SK-N-SH (cell line): Measurements from ENCODE around the gene ZNF700. TPM values are rescaled to one million over a fixed set of nuclear protein-coding genes. Genes with fewer than 3 reads are reported as not detected.

Source experiments
- CTCF ChIA-PET: fragments of 300-600, 350-600 bp; formaldehyde crosslinking; extraction: SDS; loops from one replicate; lab custom pipeline; 2021; lab: Yijun Ruan, JAX
- POLR2A ChIA-PET: fragments of 350-600 bp; sonication (Branson Sonifier 250); formaldehyde crosslinking; extraction: SDS; loops from one replicate; lab custom pipeline; 2020; ENCODE audit warnings: antibody characterized with exemption, inconsistent platforms; lab: Yijun Ruan, JAX
- DNase-seq: peaks from one replicate; pipeline ENCODE4 v3.0.0; 2012
- H2AFZ ChIP-seq: fragments of 200-600 bp; sonication (generic); 2 replicates; pipeline ENCODE4 v1.8.1; 2016; ENCODE audit warnings: antibody characterized with exemption, mild to moderate bottlenecking, low read depth
- H3F3A ChIP-seq: fragments of 200-600 bp; sonication (generic); replicated peaks from 2 replicates; pipeline ENCODE3; 2016; ENCODE audit warnings: antibody characterized with exemption, mild to moderate bottlenecking; ENCODE audit not compliant: insufficient read depth
- H3K27ac ChIP-seq, 2 experiments: fragments of 200-500 bp in 1 of 2; fragments of 200-600 bp in 1 of 2; sonication (Bioruptor generic) in 1 of 2; sonication (generic), shearing (Covaris generic) in 1 of 2; 2 replicates each; pipeline versions ENCODE4 v1.5.1 to v1.6.1; 2014 to 2016; ENCODE audit warnings: low read depth in 2 of 2, inconsistent platforms in 1 of 2, low read length in 1 of 2, mild to moderate bottlenecking in 1 of 2, mixed read lengths in 1 of 2
- H3K27me3 ChIP-seq: fragments of 200-600 bp; sonication (generic), shearing (Covaris generic); 2 replicates; pipeline ENCODE4 v1.6.1; 2016; ENCODE audit warnings: mixed run types; ENCODE audit not compliant: insufficient read depth
- H3K36me3 ChIP-seq, 2 experiments: fragments of 200-500 bp in 1 of 2; fragments of 200-600 bp in 1 of 2; sonication (Bioruptor generic) in 1 of 2; sonication (generic) in 1 of 2; replicated peaks in 1 of 2; 2 replicates each; pipeline versions ENCODE3 to v1.5.1; 2014 to 2016; ENCODE audit warnings: low read length in 1 of 2, mild to moderate bottlenecking in 1 of 2; ENCODE audit not compliant: insufficient read depth in 2 of 2, control insufficient read depth in 1 of 2
- H3K4me1 ChIP-seq, 2 experiments: fragments of 200-500 bp in 1 of 2; fragments of 200-600 bp in 1 of 2; sonication (Bioruptor generic) in 1 of 2; sonication (generic), shearing (Covaris generic) in 1 of 2; 2 replicates each; pipeline versions ENCODE4 v1.5.1 to v1.6.1; 2014 to 2016; ENCODE audit warnings: low read depth in 1 of 2, low read length in 1 of 2, mixed run types in 1 of 2; ENCODE audit not compliant: insufficient read depth in 2 of 2, control insufficient read depth in 1 of 2
- H3K4me2 ChIP-seq: fragments of 200-600 bp; sonication (generic), shearing (Covaris generic); 2 replicates; pipeline ENCODE4 v1.6.1; 2017; ENCODE audit warnings: mixed run types
- H3K4me3 ChIP-seq, 2 experiments: fragments of 200-500 bp in 1 of 2; fragments of 200-600 bp in 1 of 2; sonication (Bioruptor generic) in 1 of 2; sonication (generic), shearing (Covaris generic) in 1 of 2; 2 replicates each; pipeline versions ENCODE4 v1.5.1 to v1.8.1; 2014 to 2016; ENCODE audit warnings: low read depth in 2 of 2, inconsistent platforms in 1 of 2, low read length in 1 of 2, mild to moderate bottlenecking in 1 of 2, mixed read lengths in 1 of 2, moderate library complexity in 1 of 2
- H3K79me2 ChIP-seq: fragments of 200-600 bp; sonication (generic); 2 replicates; pipeline ENCODE4 v1.8.1; 2017; ENCODE audit warnings: mild to moderate bottlenecking; ENCODE audit not compliant: insufficient read depth
- H3K9ac ChIP-seq: fragments of 200-600 bp; sonication (generic); 2 replicates; pipeline ENCODE4 v1.6.1; 2017; ENCODE audit warnings: mixed run types
- H3K9me2 ChIP-seq: fragments of 200-600 bp; sonication (generic); 2 replicates; pipeline ENCODE4 v1.6.1; 2017; ENCODE audit warnings: mixed run types
- H3K9me3 ChIP-seq: fragments of 200-600 bp; sonication (generic); 2 replicates; pipeline ENCODE4 v1.6.1; 2017; ENCODE audit warnings: mixed run types, mild to moderate bottlenecking, moderate library complexity
- H4K20me1 ChIP-seq: fragments of 200-600 bp; sonication (generic); 2 replicates; pipeline ENCODE4 v1.6.1; 2017; ENCODE audit warnings: mild to moderate bottlenecking, mixed run types; ENCODE audit not compliant: insufficient read depth
- CHD2 ChIP-seq: fragments of 150-350 bp; IDR thresholded peaks from 2 replicates; pipeline ENCODE4 v1.6.1; 2018; ENCODE audit warnings: low read length; ENCODE audit not compliant: partially characterized antibody
- EP300 ChIP-seq, 2 experiments: IDR thresholded peaks; 2 replicates each; pipeline versions ENCODE4 v1.4.0 to v1.6.1; 2012; ENCODE audit warnings: borderline replicate concordance in 1 of 2, low read depth in 1 of 2, low read length in 1 of 2
- FOXJ3 ChIP-seq: sonication (generic); formaldehyde crosslinking; IDR thresholded peaks from 2 replicates; pipeline ENCODE4 v1.5.1; 2020; ENCODE audit warnings: mild to moderate bottlenecking, missing genetic modification reagents
- FOXM1 ChIP-seq: IDR thresholded peaks from 2 replicates; pipeline ENCODE4 v1.4.0; 2012; ENCODE audit warnings: low read depth, mild to moderate bottlenecking
- GABPA ChIP-seq: IDR thresholded peaks from 2 replicates; pipeline ENCODE4 v1.4.0; 2012; ENCODE audit warnings: low read depth, mild to moderate bottlenecking
- MXI1 ChIP-seq: IDR thresholded peaks from 2 replicates; pipeline ENCODE4 v1.6.1; 2012; ENCODE audit warnings: mild to moderate bottlenecking, low read depth, low read length, improper control_type of control experiment
- NFIC ChIP-seq: IDR thresholded peaks from 2 replicates; pipeline ENCODE4 v1.4.0; 2012; ENCODE audit warnings: borderline replicate concordance
- PBX3 ChIP-seq: IDR thresholded peaks from 2 replicates; pipeline ENCODE4; 2012
- POLR2AphosphoS5 ChIP-seq: IDR thresholded peaks from 2 replicates; pipeline ENCODE4 v1.6.1; 2012; ENCODE audit warnings: low read depth, low read length
- SIN3A ChIP-seq: IDR thresholded peaks from 2 replicates; pipeline ENCODE4 v1.6.1; 2012; ENCODE audit warnings: low read depth, mild to moderate bottlenecking, low read length, moderate library complexity, borderline replicate concordance
- TAF1 ChIP-seq: IDR thresholded peaks from 2 replicates; pipeline ENCODE4 v1.6.1; 2012; ENCODE audit warnings: low read depth, mild to moderate bottlenecking, low read length, moderate library complexity, borderline replicate concordance
- TEAD4 ChIP-seq: IDR thresholded peaks from 2 replicates; pipeline ENCODE4 v1.4.0; 2012; ENCODE audit warnings: mild to moderate bottlenecking, borderline replicate concordance; ENCODE audit not compliant: insufficient read depth
- YY1 ChIP-seq: IDR thresholded peaks from 2 replicates; pipeline ENCODE4 v1.4.0; 2012; ENCODE audit warnings: low read depth, mild to moderate bottlenecking
- WGBS: methylation state at CpG from one replicate; pipeline ENCODE4 v1.1.6; 2017; ENCODE audit warnings: low lambda C conversion rate; 5-methylcytosine and 5-hydroxymethylcytosine counted together
- polyA plus RNA-seq, 3 experiments: library from polyadenylated mRNA; depleted of rRNA; stranded (reverse); fragments of >200 nt; gene quantifications; 2 replicates each; pipeline ENCODE4 v1.2.3, GENCODE V29; 2012
- TF ChIP-seq, protein P1 (sequence below): fragments of 200-600 bp; sonication (generic); IDR thresholded peaks from 2 replicates; pipeline ENCODE4 v1.6.1; 2017; ENCODE audit warnings: antibody characterized with exemption, mild to moderate bottlenecking, moderate library complexity
- TF ChIP-seq, protein P2 (sequence below): IDR thresholded peaks from 2 replicates; pipeline ENCODE4 v1.4.0; 2012; ENCODE audit warnings: low read depth

ZNF700 gene
- polyA plus RNA-seq, 1 of the 3 experiments (the other 2 are of a cell fraction), result 3.5 TPM

DNA sequence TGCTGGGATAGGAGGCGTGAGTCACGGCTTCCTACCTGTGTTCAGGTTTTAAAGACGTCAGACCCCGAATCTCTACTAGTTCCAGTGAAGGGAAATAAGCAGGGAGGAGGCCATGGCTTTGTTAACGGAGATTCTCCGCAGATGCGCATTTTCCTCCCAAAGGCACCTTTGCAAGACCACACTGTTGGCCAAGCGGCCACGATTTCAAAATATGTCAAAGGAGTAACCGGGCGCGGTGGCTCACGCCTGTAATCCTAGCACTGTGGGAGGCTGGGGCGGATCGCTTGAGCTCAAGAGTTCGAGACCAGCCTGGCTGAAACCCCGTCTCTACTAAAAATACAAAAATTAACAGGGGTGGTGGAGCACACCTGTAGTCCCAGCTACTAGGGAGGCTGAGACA, 61.8 kb downstream of the ZNF700 start:
- Histone ChIP-seq H3K27me3 (no peaks in the 10 kb centered on the region), H3K9me3 (no peaks in the 10 kb centered on the region), H3K4me3 (no peak overlapping the region), H3K9me2 (no peaks in the 10 kb centered on the region), H3K27ac (no peak overlapping the region), H3K79me2 (peaks cover 23% of the 10 kb centered on the region; the same call in 1 of the 2 replicates), H3F3A (no peaks in the 10 kb centered on the region), H3K4me2 (no peak overlapping the region), H4K20me1 (0 out of 2 replicates have a peak, but pooled peaks cover 2% of the 10 kb centered on the region), H3K36me3 (peaks cover 5 to 7% of the 10 kb centered on the region in 2 experiments), H3K9ac (no peak overlapping the region), H3K4me1 (no peaks in the 10 kb centered on the region; a peak in 1 of 4 replicates), H2AFZ (no peak overlapping the region)
- TF ChIP-seq FOXM1, result no peak
- TF ChIP-seq, protein P1, sequence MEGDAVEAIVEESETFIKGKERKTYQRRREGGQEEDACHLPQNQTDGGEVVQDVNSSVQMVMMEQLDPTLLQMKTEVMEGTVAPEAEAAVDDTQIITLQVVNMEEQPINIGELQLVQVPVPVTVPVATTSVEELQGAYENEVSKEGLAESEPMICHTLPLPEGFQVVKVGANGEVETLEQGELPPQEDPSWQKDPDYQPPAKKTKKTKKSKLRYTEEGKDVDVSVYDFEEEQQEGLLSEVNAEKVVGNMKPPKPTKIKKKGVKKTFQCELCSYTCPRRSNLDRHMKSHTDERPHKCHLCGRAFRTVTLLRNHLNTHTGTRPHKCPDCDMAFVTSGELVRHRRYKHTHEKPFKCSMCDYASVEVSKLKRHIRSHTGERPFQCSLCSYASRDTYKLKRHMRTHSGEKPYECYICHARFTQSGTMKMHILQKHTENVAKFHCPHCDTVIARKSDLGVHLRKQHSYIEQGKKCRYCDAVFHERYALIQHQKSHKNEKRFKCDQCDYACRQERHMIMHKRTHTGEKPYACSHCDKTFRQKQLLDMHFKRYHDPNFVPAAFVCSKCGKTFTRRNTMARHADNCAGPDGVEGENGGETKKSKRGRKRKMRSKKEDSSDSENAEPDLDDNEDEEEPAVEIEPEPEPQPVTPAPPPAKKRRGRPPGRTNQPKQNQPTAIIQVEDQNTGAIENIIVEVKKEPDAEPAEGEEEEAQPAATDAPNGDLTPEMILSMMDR, result no peak
- no peak for TF ChIP-seq TEAD4
- POLR2A ChIA-PET, result interaction anchor here (1.0 to 1.2 kb wide), 2 partner anchors 23 to 25 kb away, joined by 3 read pairs; no protein-coding TSS in a partner anchor
- DNase-seq, result no peak
- 89% methylated on average over 17 of the region's 17 CpGs for WGBS
- CTCF ChIA-PET, result interaction anchor here (0.9 to 8.3 kb wide), 6 partner anchors 25 to 188 kb away, joined by 3 to 123 read pairs (median 47); partner anchors contain the start of genes ZNF491, ZNF700, ZNF763 and ZNF878

- peak; percentile 94 for DNase-seq
- ChIA-PET POLR2A (interaction anchor here (0.8 to 1.8 kb wide), 6 partner anchors 23 to 190 kb away, joined by 3 to 12 read pairs (median 3); partner anchors contain the start of gene ZNF763), CTCF (interaction anchor here (0.6 to 8.3 kb wide), 29 partner anchors 7 to 348 kb away, joined by 3 to 123 read pairs (median 4); partner anchors contain the start of genes ZNF20, ZNF433, ZNF491 and ZNF700)
- no peaks in the 10 kb centered on the region; a peak in 1 of 4 replicates for H3K4me1 ChIP-seq
- H2AFZ ChIP-seq, result peak overlapping the region; percentile 95
- no peaks in the 10 kb centered on the region for H3K27me3 ChIP-seq
- WGBS, result 3% methylated on average over 37 of the region's 54 CpGs
- TF ChIP-seq MXI1 (peak; percentile 19; the same call in 1 of the 2 replicates), YY1 (peak; percentile 53; the same call in 1 of the 2 replicates), CHD2 (peak; percentile 56), SIN3A (peak; percentile 87; the same call in 1 of the 2 replicates), GABPA (peak; percentile 63), POLR2AphosphoS5 (peak; percentile 95), FOXJ3 (CRISPR knock-in tag) (no peak), FOXM1 (no peak), PBX3 (peak; percentile 97), EP300 (IDR thresholded peaks at IDR 0.05; ENCODE audit: borderline replicate concordance in 1 of 2, low read depth in 1 of 2, low read length in 1 of 2) (no peak), TAF1 (peak; percentile 87), NFIC (no peak)
- TF ChIP-seq, protein P2, sequence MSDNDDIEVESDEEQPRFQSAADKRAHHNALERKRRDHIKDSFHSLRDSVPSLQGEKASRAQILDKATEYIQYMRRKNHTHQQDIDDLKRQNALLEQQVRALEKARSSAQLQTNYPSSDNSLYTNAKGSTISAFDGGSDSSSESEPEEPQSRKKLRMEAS, result peak; percentile 56; the same call in 1 of the 2 replicates
- peaks cover 5 to 7% of the 10 kb centered on the region in 2 experiments for H3K36me3 ChIP-seq
- H3K4me2 ChIP-seq, result peak overlapping the region; percentile 93
- peak overlapping the region; percentile 80 for H3K9ac ChIP-seq
- H4K20me1 ChIP-seq, result 0 out of 2 replicates have a peak, but pooled peaks cover 2% of the 10 kb centered on the region
- H3K27ac ChIP-seq, result peak overlapping the region; percentile 67 to 86
- H3K9me3 ChIP-seq, result no peaks in the 10 kb centered on the region
- peaks cover 8% of the 10 kb centered on the region for H3F3A ChIP-seq
- peaks cover 28% of the 10 kb centered on the region; the same call in 1 of the 2 replicates for H3K79me2 ChIP-seq
- no peaks in the 10 kb centered on the region for H3K9me2 ChIP-seq
- peak overlapping the region; percentile 88 to 93 for H3K4me3 ChIP-seq
Measured at GRCh38 chr19:11987405-11988281, 62.7 kb downstream of the ZNF700 start.
